Keratinocyte (primary cell): ENCODE data around the gene LAMC3.

Source experiments
- CTCF ChIP-seq, 3 experiments: IDR thresholded peaks in 1 of 3; conservative IDR thresholded peaks in 1 of 3; optimal IDR thresholded peaks in 1 of 3; 2 replicates in 2 of 3; 3 replicates in 1 of 3; pipeline versions ENCODE3 to v1.5.1; 2011; ENCODE audit warnings: low read length in 3 of 3, mild to moderate bottlenecking in 3 of 3, moderate library complexity in 2 of 3, control low read depth in 1 of 3, inconsistent platforms in 1 of 3; ENCODE audit not compliant: insufficient read depth in 2 of 3; ENCODE audit errors: extremely low read depth in 1 of 3
- EZH2 ChIP-seq: IDR thresholded peaks from one replicate; pipeline ENCODE4 v1.6.1; 2012; ENCODE audit warnings: inconsistent platforms, mild to moderate bottlenecking, low read length, moderate library complexity

GRCh38 chr9:131090025-131090787 is 81.2 kb downstream of the LAMC3 start:
- no peak for TF ChIP-seq CTCF (optimal IDR thresholded peaks at IDR 0.05 in 1 of 3, IDR thresholded peaks at IDR 0.05 in 1 of 3, conservative IDR thresholded peaks at IDR 0.05 in 1 of 3; ENCODE audit: extremely low read depth in 1 of 3, insufficient read depth in 2 of 3, low read length in 3 of 3)
- TF ChIP-seq EZH2 = no peak
